ENCODE data around the gene AUTS2.

The AUTS2 gene

DNA sequence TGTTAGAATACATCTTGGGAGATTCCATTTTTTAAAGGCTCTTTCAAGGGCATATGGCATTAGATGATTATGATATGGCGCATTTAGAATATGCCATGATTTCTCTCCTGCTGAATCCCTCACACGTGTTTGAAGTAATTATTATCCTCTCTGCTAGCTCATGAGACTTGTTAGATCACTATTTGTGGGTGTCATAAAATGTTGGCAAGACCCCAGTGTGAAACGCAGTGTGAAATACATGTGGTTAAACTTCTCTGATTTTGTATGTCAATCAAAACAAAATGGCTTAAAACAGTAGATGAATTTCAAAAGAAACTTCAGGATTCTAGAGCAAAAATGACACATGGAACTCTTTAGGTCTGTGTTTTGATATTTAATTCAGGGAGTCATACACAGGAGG is 560.8 kb downstream of the AUTS2 start:
- DNase-seq: no peak

GRCh38 chr7:70165477-70166170 is 567.3 kb downstream of the AUTS2 start:
- DNase-seq: no peak

GRCh38 chr7:70171369-70171920 is 573.2 kb downstream of the AUTS2 start:
- DNase-seq: no peak

DNA sequence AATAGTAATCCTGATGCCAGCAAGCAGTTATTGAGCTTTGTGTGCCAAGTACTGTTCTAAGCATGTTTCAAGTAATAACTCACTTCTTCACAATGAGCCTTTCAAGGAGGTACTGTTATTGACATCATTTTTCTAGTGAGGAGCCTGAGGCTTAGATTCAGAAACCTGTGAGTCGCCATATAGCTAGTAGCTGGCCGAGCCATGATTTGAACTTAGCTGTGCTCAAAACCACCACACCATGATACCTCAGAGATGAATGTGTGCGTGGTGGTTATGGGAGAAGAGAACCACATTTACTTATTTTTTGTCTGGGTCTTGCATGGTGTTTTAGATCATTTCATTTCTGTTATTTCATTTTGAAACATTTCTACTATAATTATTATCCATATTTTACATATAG is 578.9 kb downstream of the AUTS2 start:
- no peak for DNase-seq

DNA sequence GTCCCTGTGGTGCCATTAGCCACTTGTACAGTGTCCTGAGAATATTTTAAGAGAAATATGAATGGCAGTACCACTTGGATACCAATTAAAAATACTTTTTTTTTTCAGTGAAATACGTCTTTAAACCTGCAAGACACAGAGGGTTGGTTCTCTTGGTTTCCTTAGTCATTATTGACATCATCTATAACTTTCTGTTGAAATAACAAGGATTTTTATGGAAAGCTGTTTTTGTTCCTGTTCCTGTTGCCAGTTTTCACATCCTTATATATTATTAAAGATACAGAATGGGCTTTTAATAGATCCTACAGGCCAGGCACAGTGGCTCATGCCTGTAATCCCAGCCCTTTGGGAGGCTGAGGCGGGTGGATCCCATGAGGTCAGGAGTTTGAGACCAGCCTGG is 579.9 kb downstream of the AUTS2 start:
- DNase-seq: no peak

DNA sequence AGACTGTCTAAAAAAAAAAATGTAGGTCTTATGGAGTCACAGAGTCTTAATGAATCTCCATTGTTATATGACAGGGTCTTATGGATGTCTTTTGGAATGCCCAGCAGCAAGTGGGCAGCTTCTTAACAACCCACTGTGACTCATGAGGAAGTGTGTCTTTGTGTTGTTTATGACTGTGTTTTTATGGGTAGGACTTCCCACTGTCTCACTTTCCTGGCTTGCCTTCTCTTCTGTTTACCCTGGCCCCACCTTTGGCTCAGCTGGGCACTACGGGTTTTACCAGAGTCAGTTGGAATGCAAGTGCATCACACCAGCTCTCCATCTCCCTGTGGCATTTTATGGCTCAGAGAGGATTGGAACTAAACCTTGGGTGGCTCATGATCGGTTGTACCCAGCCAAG is 580.5 kb downstream of the AUTS2 start:
- DNase-seq: no peak

DNA sequence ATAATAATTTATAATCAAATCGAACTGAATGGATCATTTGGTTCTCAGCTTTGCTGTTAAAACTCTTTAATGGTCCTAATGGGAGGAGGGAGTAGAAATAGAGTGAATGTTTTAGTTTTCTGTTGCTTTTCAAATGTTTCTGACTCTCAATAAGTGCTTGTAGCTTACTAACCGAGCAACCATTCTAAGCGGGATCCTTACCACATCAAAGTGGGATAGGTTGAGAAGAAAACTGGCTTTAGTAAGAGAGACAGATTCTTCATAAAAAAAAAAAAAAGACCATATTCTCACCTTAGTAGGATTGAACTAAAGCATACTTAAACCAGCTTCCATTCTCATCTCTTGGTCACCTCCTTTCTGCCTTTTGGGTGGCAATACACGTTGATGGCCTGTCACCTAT is 584.2 kb downstream of the AUTS2 start:
- DNase-seq: no peak

GRCh38 chr7:70183278-70183677 is 585.0 kb downstream of the AUTS2 start:
- no peak for DNase-seq

DNA sequence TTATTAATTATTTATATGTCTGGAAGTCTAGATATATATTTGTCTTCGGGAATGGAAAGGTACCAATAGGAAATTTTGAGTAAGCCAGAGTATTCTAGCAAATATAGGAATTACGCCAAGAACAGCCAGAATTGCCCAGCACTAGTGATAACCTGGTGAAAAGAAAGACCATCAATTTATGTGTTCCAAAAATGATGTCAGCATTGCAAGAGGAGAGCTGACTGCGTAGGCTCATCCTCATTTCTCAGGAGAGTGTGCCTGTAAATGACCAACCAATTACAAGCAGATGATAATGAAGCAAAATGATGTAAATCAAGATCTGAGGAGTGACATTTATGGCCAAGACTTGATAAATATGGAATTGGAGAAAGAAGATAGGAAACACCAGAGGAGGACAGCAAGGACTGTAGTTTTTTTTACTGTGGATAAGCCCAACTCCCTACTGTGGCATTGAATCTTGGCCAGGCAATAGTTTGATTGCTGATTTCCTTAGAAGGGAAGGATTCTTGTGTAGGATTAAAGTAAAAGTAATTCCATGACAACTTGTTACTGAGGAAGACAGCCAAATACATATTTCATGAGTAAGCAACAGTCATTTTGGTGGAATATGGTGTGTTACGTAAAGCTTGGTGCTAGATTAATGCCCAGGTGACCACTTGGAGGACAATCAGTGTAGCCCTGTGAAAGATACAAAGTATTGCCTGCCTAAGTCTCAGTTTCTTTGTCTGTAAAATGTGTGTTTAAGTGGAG is 590.8 kb downstream of the AUTS2 start:
- no peak for DNase-seq

DNA sequence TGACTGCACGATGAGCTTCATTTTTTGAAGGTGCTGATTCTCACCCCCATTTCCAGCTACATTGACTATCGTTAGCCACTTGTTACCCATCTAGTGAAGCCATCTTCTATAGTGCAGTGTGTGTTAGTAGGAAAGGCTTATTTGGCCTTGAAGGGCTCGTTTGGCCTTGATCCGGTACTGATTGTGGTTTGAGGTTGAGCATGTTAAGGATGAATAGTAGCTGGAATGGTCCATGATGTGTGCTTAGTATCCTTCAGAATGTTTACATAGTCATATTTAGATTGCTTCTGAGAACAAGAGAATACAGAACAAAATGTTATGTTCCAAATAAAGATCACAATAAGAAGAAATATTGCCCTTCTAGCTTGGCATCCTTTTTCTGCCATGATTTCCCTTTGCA is 591.5 kb downstream of the AUTS2 start:
- DNase-seq: no peak

DNA sequence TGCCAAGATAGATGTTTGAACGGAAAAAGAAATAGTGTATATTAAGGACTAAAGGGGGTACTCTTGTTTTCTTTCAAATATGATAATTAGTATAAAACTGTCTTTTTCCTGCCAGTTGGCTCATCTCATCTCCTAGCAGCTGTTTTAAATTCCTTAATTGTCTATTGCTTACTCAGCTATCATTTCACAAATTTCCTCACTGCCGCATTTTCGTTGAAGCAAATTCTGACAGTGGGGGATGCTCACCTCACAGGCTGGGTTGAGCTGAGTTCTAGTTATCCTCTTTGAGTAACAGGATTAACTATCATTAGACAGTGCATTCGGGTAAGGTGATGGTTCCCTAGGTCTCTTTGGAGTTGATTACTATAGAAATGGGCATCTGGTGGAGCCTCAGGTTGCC is 592.0 kb downstream of the AUTS2 start:
- no peak for DNase-seq

DNA sequence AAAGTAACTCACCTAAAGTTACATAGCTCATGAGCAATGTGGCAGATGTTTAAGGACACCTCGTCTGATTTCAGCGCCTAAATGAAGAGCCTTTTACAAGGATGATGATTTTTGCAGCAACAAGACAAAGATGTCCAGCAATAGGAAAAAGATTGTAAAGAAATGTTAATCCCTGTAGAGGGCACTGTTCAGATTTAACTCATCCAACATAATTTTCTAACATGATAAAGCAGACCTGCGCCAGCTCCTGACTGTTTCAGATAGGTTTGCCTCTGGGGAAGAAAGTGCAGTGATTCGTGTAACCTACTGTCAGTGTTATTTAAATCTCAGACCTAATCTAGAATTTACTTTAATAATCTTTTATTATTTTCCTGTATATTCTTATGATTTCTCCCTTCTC is 595.2 kb downstream of the AUTS2 start:
- DNase-seq: no peak

GRCh38 chr7:70208236-70209063 is 610.2 kb downstream of the AUTS2 start:
- no peak for DNase-seq

DNA sequence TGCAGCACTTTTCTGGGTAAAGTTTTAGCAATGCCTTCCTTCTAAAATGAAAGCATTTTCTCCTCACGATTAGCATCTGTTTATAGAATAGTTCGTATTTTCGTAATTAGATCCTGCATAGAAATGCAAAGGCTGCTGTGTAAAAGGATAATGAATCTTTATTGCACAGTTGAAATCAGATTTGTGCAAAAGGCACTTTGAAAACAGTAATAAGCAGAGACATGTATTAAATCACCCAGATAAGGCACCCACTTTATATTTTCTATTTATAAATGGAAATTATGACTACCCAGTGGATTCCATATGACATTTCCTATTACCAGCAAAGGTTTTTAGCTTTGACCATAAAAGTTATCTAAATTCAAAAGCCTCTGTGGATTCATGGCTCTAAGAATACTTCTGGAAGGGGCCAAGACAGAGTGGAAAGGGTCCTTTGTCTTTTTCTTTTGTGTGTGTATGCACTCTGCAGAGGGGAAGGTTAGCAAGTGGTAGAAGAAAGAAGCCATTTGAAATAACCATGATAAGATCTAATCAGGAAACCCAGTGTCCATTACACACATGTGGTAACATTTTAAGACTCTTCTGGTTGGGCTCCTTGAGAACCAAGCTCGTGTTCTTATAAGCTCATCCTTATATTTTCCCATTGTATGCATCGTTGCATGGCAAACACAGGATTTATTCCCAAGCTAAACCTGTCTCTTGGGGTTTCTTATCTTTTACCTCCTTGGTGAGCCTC is 612.1 kb downstream of the AUTS2 start:
- DNase-seq: no peak

DNA sequence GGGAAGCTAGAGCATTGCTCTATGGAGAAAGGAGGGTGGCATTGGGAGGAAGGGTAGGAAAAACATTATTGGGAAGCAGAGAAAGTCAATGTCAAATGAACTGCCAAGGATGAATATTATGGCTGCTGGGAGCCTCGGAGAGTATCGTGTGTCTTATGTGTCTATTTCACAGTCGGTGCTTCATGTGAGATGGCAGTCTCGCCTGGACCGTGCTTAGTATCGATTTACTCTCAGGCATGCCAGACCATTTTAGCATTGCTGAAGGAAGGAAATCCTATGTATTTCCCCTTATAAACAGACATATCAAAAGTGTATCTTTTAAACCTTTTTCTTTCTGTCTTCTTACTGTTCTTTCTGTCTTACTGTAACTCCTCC is 612.6 kb downstream of the AUTS2 start:
- DNase-seq: no peak

- DNase-seq: no peak
These were observed 614.0 kb downstream of the AUTS2 start for GRCh38 chr7:70212281-70212680.

GRCh38 chr7:70214071-70214470 is 615.8 kb downstream of the AUTS2 start:
- DNase-seq: no peak

DNA sequence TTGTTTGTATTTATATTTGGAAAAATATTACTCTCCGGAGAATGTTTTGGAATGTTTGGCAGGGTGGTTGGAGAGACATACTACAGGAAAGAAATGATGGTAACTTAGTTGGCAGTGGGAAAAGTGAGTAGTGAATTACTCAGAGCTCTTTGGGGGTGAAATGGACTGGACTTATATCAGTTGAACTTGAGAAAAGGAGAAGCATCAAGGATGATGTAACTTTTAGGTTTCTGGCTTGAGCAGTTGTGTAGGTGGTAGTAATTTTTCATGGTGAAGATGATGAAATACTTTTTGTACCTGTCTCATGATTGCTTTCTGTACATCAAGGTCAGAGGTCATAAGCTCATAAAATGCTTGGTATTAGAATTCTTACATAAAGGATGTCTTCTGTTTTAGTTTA is 617.2 kb downstream of the AUTS2 start:
- DNase-seq: no peak

DNA sequence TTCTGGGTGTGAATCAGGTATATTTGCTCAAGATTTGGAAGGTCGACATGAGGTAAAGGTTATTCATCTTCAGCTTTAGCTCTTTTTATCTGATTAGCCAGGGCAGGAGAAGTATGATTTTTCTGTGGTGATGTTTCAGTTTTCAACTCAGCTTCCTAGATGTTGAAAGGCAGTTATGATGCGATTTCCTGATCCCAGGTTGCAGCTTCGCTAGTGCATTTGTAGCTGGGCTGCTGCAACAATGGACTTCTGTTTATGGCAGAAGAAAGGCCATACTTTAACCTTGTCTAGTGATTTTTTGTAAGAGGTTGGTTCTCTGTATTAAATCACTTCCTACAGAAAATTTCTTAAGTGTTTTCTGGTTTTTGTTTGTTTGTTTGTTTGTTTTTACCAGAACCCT is 619.3 kb downstream of the AUTS2 start:
- DNase-seq: no peak

DNA sequence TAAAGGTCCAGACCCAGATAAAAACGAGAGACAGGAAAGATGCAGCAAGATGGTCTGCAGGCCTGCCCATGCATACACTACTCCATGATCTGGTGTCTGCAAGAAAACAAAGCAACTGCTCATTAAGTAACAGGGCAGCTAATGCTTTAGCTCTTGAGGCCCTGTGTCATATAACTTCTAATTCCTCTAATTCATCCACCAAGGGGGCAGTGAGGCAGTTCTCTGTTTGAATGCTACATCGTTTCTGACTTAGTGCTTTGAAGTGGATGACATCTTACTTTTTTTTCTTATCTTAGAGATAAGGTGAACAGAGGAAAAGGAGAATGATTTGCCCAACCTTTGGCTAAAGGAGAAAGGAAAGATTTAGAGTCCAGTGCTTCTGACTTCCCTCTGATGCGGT is 619.7 kb downstream of the AUTS2 start:
- no peak for DNase-seq

- DNase-seq: no peak
These were observed 620.8 kb downstream of the AUTS2 start for GRCh38 chr7:70219061-70219460.

DNA sequence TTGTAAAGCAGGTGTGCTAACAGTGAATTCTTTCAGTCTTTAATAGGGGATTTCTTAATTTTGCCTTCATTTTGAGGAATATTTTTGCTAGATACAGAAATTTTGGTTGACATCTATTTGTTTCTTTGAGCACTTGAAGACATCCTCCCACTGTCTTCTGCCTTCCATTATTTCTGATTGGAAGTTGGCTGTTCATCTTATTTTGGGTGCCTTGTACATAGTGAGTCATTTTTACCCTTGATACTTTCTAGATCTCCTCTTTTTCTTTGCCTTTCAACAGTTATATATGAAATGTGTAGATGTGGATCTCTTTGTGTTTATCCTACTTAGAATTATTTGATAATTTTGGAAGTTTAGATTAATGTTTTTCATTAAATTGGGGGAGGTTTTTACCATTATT is 631.0 kb downstream of the AUTS2 start:
- no peak for DNase-seq

DNA sequence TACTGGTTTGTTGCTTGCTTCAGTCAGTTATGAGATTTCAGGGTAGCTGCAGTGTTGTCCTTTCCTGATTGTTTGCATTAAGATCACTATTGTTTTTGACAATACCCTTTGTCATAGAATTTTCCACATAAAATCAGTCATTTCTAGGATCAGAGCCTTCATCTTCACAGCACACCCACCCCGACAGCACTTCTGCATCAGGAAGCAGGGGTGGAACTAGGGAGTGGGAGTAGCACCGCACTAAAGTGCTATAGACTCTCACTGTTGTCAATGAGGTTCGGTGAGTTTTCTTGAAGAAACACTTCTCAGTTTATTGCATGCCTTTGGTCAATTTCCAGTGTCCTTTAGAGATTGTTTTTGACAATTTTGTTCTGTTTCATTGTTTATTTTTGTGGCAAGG is 632.5 kb downstream of the AUTS2 start:
- no peak for DNase-seq

Measured in SIG-M5 (cell line).